CD4-positive, alpha-beta T cell treated with Interleukin-15 for 1 hour (primary cell): ENCODE data around the gene KRTAP17-1.
"Not testable (repeated sequence)": the region's sequence is repeated elsewhere in the genome, so short reads cannot be mapped to it uniquely, and the experiment has no call there.

Experiments used
- DNase-seq: peaks from one replicate; pipeline ENCODE4 v3.0.0-alpha.2; 2020

Gene KRTAP17-1

GRCh38 chr17:41315204-41315794, at the start of gene KRTAP17-1:
TSS of gene KRTAP17-1 (minus strand) at chr17:41315710. CDS start at chr17:41315650, 60 bp downstream.
- DNase-seq = no peak

GRCh38 chr17:41363881-41364280, 48.4 kb upstream of the KRTAP17-1 start:
- no peak for DNase-seq

- no peak for DNase-seq
Observed at GRCh38 chr17:41360296-41360995, 44.9 kb upstream of the KRTAP17-1 start.

GRCh38 chr17:41354536-41354935, 39.0 kb upstream of the KRTAP17-1 start:
- no peak for DNase-seq

GRCh38 chr17:41352597-41353366, 37.3 kb upstream of the KRTAP17-1 start:
- no peak for DNase-seq

GRCh38 chr17:41351177-41351576, 35.7 kb upstream of the KRTAP17-1 start:
- no peak for DNase-seq

- DNase-seq = not testable (repeated sequence)
Observed at GRCh38 chr17:41350381-41350878, 34.9 kb upstream of the KRTAP17-1 start, which contains the start of gene KRT33A. TSS of gene KRT33A (minus strand) at chr17:41350828. CDS start at chr17:41350767, 61 bp downstream.

- DNase-seq = no peak
Observed at GRCh38 chr17:41347869-41348760, 32.6 kb upstream of the KRTAP17-1 start.

- not testable (repeated sequence) for DNase-seq
Observed at GRCh38 chr17:41346421-41346820, 30.9 kb upstream of the KRTAP17-1 start.

- no peak for DNase-seq
Observed at GRCh38 chr17:41345992-41346391, 30.5 kb upstream of the KRTAP17-1 start.

GRCh38 chr17:41343029-41343428, 27.5 kb upstream of the KRTAP17-1 start:
- no peak for DNase-seq

GRCh38 chr17:41340934-41341861, 25.7 kb upstream of the KRTAP17-1 start:
- peak; percentile 55 for DNase-seq

- no peak for DNase-seq
Observed at GRCh38 chr17:41340494-41340893, 25.0 kb upstream of the KRTAP17-1 start.

- no peak for DNase-seq
Observed at GRCh38 chr17:41339571-41340172, 24.2 kb upstream of the KRTAP17-1 start.

GRCh38 chr17:41338961-41339485, 23.5 kb upstream of the KRTAP17-1 start:
- DNase-seq = peak; percentile 46

- DNase-seq = no peak
Observed at GRCh38 chr17:41335747-41336146, 20.2 kb upstream of the KRTAP17-1 start.

- no peak for DNase-seq
Observed at GRCh38 chr17:41334385-41335305, 19.1 kb upstream of the KRTAP17-1 start.

GRCh38 chr17:41333836-41334235, 18.3 kb upstream of the KRTAP17-1 start:
- DNase-seq = no peak

GRCh38 chr17:41333098-41333497, 17.6 kb upstream of the KRTAP17-1 start:
- DNase-seq = no peak
